ENCODE results near the gene NCK2. TPM values are rescaled to one million over a fixed set of nuclear protein-coding genes. Genes with fewer than 3 reads are reported as not detected.

Gene NCK2
- total RNA-seq, 2 donors from 2014 or later = 39.0 to 144 TPM

GRCh38 chr2:105809097-105809473, 64.4 kb downstream of the NCK2 start:
- DNase-seq (ENCODE audit: low spot score) = no peak
- H3K4me3 ChIP-seq = no peak overlapping the region
- H3K9me3 ChIP-seq = no peaks in the 10 kb centered on the region
- 95% methylated on average over 4 of the region's 4 CpGs for WGBS
- H3K27me3 ChIP-seq (replicated peaks; ENCODE audit: insufficient read depth) = no peaks in the 10 kb centered on the region
- TF ChIP-seq POLR2AphosphoS5 (IDR thresholded peaks at IDR 0.05) = no peak
- no peak for TF ChIP-seq POLR2A (IDR thresholded peaks at IDR 0.05)
- no peak for TF ChIP-seq CTCF (IDR thresholded peaks at IDR 0.05)
- H3K36me3 ChIP-seq = no peaks in the 10 kb centered on the region
- H3K4me1 ChIP-seq (replicated peaks) = no peaks in the 10 kb centered on the region
- intact Hi-C loops (cut with DNase I) = no loop called here
- H3K27ac ChIP-seq = no peak overlapping the region

GRCh38 chr2:105809723-105810122, 65.0 kb downstream of the NCK2 start:
- 89% methylated on average over 3 of the region's 3 CpGs for WGBS
- intact Hi-C loops (cut with DNase I) = no loop called here
- Histone ChIP-seq H3K27ac (no peak overlapping the region), H3K4me1 (replicated peaks) (no peaks in the 10 kb centered on the region), H3K36me3 (no peaks in the 10 kb centered on the region), H3K27me3 (replicated peaks; ENCODE audit: insufficient read depth) (no peaks in the 10 kb centered on the region), H3K4me3 (no peak overlapping the region), H3K9me3 (no peaks in the 10 kb centered on the region)
- TF ChIP-seq POLR2AphosphoS5 (IDR thresholded peaks at IDR 0.05) (no peak), POLR2A (IDR thresholded peaks at IDR 0.05) (no peak), CTCF (IDR thresholded peaks at IDR 0.05) (no peak)
- no peak for DNase-seq (ENCODE audit: low spot score)

DNA sequence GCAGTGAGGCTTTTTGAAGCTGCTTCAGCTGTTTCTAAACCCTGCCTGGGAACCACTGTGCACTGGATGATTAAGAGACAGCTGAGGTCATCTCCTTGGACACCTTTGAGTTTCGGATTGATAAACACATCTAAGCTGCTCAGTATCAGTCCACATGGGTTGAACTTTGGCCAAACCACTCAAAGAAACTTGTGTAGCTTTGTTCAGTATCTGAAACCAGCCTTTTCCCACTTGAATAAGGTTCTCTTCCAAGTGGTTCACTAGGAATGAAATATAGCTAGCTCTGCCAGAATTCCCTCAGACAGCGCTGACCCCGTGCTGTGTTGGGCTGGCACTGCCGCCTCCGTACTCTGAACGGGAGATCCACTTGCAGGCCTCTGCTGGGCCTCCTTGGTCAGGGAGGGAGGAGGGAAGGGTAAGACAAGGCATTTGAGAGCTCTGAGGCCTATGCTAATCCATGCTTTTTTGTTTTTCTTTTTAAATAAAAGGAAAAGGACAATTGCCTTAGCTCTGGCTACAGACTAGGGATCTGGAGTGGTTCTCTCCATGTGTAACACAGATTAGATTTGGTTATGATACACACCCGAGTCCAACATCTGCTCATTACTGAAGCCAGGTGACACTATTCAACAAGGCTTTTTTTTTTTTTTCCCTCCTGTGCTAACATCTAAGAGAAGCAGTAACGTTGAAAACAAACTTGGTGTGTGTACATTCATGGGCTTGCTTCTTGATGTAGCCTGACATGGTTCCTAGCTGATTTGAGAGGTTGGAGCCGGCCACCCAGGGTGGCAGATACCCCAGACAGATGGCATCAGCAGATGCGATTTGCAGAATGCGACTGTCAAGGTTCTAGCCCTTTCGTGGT, 67.7 kb downstream of the NCK2 start:
- no peak for DNase-seq (ENCODE audit: low spot score)
- H3K27me3 ChIP-seq (replicated peaks; ENCODE audit: insufficient read depth) = no peaks in the 10 kb centered on the region
- TF ChIP-seq POLR2A (IDR thresholded peaks at IDR 0.05) (no peak), CTCF (IDR thresholded peaks at IDR 0.05) (no peak), POLR2AphosphoS5 (IDR thresholded peaks at IDR 0.05) (no peak)
- H3K27ac ChIP-seq = no peak overlapping the region
- 38% methylated on average over 12 of the region's 12 CpGs for WGBS
- no peaks in the 10 kb centered on the region for H3K36me3 ChIP-seq
- H3K9me3 ChIP-seq = no peaks in the 10 kb centered on the region
- H3K4me3 ChIP-seq = no peak overlapping the region
- H3K4me1 ChIP-seq (replicated peaks) = no peaks in the 10 kb centered on the region
- intact Hi-C loops (cut with DNase I) = no loop called here

GRCh38 chr2:105813045-105813315, 68.3 kb downstream of the NCK2 start:
- Histone ChIP-seq H3K4me1 (replicated peaks) (no peaks in the 10 kb centered on the region), H3K4me3 (no peak overlapping the region), H3K36me3 (no peaks in the 10 kb centered on the region), H3K27me3 (replicated peaks; ENCODE audit: insufficient read depth) (no peaks in the 10 kb centered on the region), H3K9me3 (no peaks in the 10 kb centered on the region), H3K27ac (no peak overlapping the region)
- DNase-seq (ENCODE audit: low spot score) = no peak
- intact Hi-C loops (cut with DNase I) = no loop called here
- no peak for TF ChIP-seq POLR2A (IDR thresholded peaks at IDR 0.05)
- no peak for TF ChIP-seq POLR2AphosphoS5 (IDR thresholded peaks at IDR 0.05)
- no peak for TF ChIP-seq CTCF (IDR thresholded peaks at IDR 0.05)
- WGBS = 91% methylated on average over 4 of the region's 4 CpGs

- WGBS = 86% methylated on average over 5 of the region's 5 CpGs
- TF ChIP-seq CTCF (IDR thresholded peaks at IDR 0.05) = no peak
- no peak for TF ChIP-seq POLR2AphosphoS5 (IDR thresholded peaks at IDR 0.05)
- no peak for TF ChIP-seq POLR2A (IDR thresholded peaks at IDR 0.05)
- H3K36me3 ChIP-seq = no peaks in the 10 kb centered on the region
- no peaks in the 10 kb centered on the region for H3K27me3 ChIP-seq (replicated peaks; ENCODE audit: insufficient read depth)
- H3K9me3 ChIP-seq = no peaks in the 10 kb centered on the region
- H3K27ac ChIP-seq = no peak overlapping the region
- DNase-seq (ENCODE audit: low spot score) = no peak
- H3K4me1 ChIP-seq (replicated peaks) = no peaks in the 10 kb centered on the region
- intact Hi-C loops (cut with DNase I) = no loop called here
- H3K4me3 ChIP-seq = no peak overlapping the region
These were observed 68.7 kb downstream of the NCK2 start for GRCh38 chr2:105813405-105813804.

Data from prostate gland (tissue), 2 donors.